ENCODE data around the gene TECPR2. TPM values are rescaled to one million over a fixed set of nuclear protein-coding genes. Genes with fewer than 3 reads are reported as not detected.

TECPR2 gene
- total and polyA plus RNA-seq, 2 of the 13 experiments (the other 11 are each of a cell fraction or from before 2014, with no cell fraction given) = 3.5 to 5.7 TPM

GRCh38 chr14:102540315-102541028 is 177.7 kb downstream of the TECPR2 start (continued):
- TF ChIP-seq ZNF687 (CRISPR knock-in tag; IDR thresholded peaks at IDR 0.05) (peak; percentile 98), ZNF616 (CRISPR knock-in tag; IDR thresholded peaks at IDR 0.05; ENCODE audit: low read depth) (0 out of 2 replicates have a peak, but pooled peaks have one; percentile 32), NONO (IDR thresholded peaks at IDR 0.05) (no peak), NONO (CRISPR knock-in tag; conservative IDR thresholded peaks at IDR 0.05) (peak; percentile 34; the same call in 1 of the 2 replicates), ZNF224 (CRISPR knock-in tag; IDR thresholded peaks at IDR 0.05) (no peak), ZNF709 (CRISPR knock-in tag; IDR thresholded peaks at IDR 0.05) (peak; percentile 39; the same call in 1 of the 2 replicates), ZNF740 (CRISPR knock-in tag; IDR thresholded peaks at IDR 0.05) (no peak), KMT2B (CRISPR knock-in tag; IDR thresholded peaks at IDR 0.05) (peak; percentile 13; the same call in 1 of the 2 replicates), PBX3 (CRISPR knock-in tag; IDR thresholded peaks at IDR 0.05; ENCODE audit: borderline replicate concordance) (no peak), DZIP1 (CRISPR knock-in tag; IDR thresholded peaks at IDR 0.05) (peak; percentile 22; the same call in 1 of the 2 replicates), ZNF674 (CRISPR knock-in tag; IDR thresholded peaks at IDR 0.05; ENCODE audit: low read depth) (no peak), AHDC1 (CRISPR knock-in tag; IDR thresholded peaks at IDR 0.05; ENCODE audit: borderline replicate concordance) (no peak)
- TF ChIP-seq, protein P1, sequence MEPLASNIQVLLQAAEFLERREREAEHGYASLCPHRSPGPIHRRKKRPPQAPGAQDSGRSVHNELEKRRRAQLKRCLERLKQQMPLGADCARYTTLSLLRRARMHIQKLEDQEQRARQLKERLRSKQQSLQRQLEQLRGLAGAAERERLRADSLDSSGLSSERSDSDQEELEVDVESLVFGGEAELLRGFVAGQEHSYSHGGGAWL (CRISPR knock-in tag; IDR thresholded peaks at IDR 0.05) = no peak
